Spinal cord (tissue), 10 donors: ENCODE results near the gene CUX1. TPM values are rescaled to one million over a fixed set of nuclear protein-coding genes. Genes with fewer than 3 reads are reported as not detected.

Experiments
- DNase-seq, 6 donors: peaks; one replicate each; pipeline versions ENCODE4 v3.0.0 to v3.0.0-alpha.2; 2013 to 2015; ENCODE audit warnings: low spot score in 6 of 6, low read depth in 4 of 6
- H3K27ac ChIP-seq: one replicate; pipeline ENCODE4 v1.5.1; 2013; ENCODE audit warnings: low read depth, low read length, control low read depth
- H3K27me3 ChIP-seq: one replicate; pipeline ENCODE4 v1.6.1; 2013; ENCODE audit warnings: low read length; ENCODE audit not compliant: control insufficient read depth, insufficient read depth
- H3K36me3 ChIP-seq: one replicate; pipeline ENCODE4 v1.6.1; 2013; ENCODE audit warnings: low read length; ENCODE audit not compliant: control insufficient read depth, insufficient read depth
- H3K4me1 ChIP-seq: one replicate; pipeline ENCODE4 v1.6.1; 2013; ENCODE audit warnings: low read length; ENCODE audit not compliant: control insufficient read depth, insufficient read depth
- H3K4me3 ChIP-seq: one replicate; pipeline ENCODE4 v1.5.1; 2013; ENCODE audit warnings: low read depth, low read length, control low read depth
- H3K9me3 ChIP-seq: one replicate; pipeline ENCODE4 v1.6.1; 2013; ENCODE audit warnings: low read length; ENCODE audit not compliant: control insufficient read depth, insufficient read depth
- WGBS: methylation state at CpG from one replicate; pipeline ENCODE4 v1.1.5; 2013; ENCODE audit warnings: missing lambda C conversion rate; ENCODE audit not compliant: insufficient coverage; 5-methylcytosine and 5-hydroxymethylcytosine counted together
- polyA plus RNA-seq, 2 donors: library from polyadenylated mRNA; unstranded; fragments of 120-200 nt; gene quantifications; one replicate each; pipeline ENCODE4 v1.2.1, GENCODE V29; 2013; ENCODE audit not compliant: insufficient read length in 2 of 2
- total RNA-seq, 2 donors: library from RNA; depleted of rRNA in 1 of 2; stranded (reverse); fragments of 120-200 nt in 1 of 2; fragments of >200 nt in 1 of 2; gene quantifications; one replicate each; pipeline versions ENCODE4 v1.2.3 to v1.2.4, GENCODE V29; 2013 to 2014
- donor health status: healthy.

CUX1 gene
- total and polyA plus RNA-seq, 4 donors = 45.1 to 111 (median 76.1) TPM

DNA sequence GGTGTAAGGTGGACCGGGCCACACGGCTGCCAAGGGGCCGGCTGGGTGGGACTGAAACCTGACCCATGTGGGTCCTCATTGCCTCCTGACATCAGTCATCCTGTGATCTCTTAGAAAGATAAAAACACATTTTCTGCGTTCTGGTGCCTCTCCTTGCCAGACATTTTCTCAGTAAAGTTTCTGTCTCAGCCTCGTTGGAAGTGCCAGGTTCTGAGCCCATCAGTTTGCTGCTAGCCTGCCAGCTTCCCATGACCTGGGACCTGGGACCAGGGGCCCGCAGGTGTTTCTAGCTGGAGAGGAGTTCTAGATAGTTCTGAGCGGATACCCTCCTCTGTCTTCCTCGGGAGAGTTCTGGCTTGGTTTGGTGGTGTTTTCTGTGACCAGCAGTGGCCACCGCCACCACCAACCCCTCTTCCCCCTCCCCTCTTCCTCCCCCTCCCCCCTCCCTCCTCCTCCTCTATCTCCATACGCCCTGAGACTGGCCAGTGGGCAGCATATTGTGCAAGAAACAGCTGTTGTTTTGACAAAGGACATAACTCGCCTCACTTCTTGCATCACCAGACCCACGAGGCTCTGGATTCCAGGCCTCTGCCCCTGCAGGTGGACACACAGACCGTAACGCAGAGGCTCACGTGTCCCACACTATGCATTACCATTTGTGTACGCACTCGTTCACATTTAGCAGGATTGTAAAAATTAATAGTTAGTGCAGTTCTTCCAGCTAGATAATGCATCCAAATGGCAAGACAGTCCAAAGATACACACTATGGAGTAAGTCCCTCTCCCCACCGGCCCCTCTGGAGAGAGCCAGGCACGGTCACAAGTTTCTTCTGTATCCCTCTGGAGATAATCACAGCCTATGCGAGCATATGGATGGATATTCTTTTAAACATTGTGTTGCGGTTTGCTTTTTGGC, 94.6 kb downstream of the CUX1 start:
- Histone ChIP-seq H3K9me3 (no peaks in the 10 kb centered on the region), H3K4me1 (peaks cover 26% of the 10 kb centered on the region), H3K4me3 (no peak overlapping the region), H3K27ac (no peak overlapping the region), H3K27me3 (no peaks in the 10 kb centered on the region), H3K36me3 (peaks cover 22% of the 10 kb centered on the region)
- 66% methylated on average over 7 of the region's 21 CpGs for WGBS
- DNase-seq = no peak

DNA sequence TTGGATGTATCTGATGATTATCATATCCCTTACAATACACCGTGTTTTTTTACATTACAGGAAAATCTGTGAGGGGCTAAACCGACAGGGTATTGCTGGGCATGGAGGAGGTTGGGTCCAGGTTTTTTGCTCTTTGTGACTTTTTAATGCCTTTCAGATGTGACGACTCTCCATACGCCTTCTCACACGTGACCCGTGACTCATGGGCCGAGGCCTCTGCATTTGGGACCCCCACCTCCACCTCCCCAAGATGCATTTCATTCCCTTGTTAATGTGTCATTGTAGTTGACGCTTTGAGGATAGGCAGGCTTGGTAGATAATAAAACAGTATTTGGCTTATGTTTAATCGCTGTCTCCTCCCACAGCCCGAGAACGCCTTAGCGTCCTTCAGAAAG, 95.3 kb downstream of the CUX1 start:
- 100% methylated on average over 1 of the region's 12 CpGs for WGBS
- H3K36me3 ChIP-seq = peaks cover 24% of the 10 kb centered on the region
- H3K4me3 ChIP-seq = no peak overlapping the region
- peaks cover 26% of the 10 kb centered on the region for H3K4me1 ChIP-seq
- H3K27ac ChIP-seq = no peak overlapping the region
- no peak for DNase-seq
- H3K9me3 ChIP-seq = no peaks in the 10 kb centered on the region
- no peaks in the 10 kb centered on the region for H3K27me3 ChIP-seq

GRCh38 chr7:101913247-101913721, 95.9 kb downstream of the CUX1 start:
- Histone ChIP-seq H3K27ac (no peak overlapping the region), H3K4me1 (peaks cover 26% of the 10 kb centered on the region), H3K36me3 (peaks cover 28% of the 10 kb centered on the region), H3K4me3 (no peak overlapping the region), H3K9me3 (no peaks in the 10 kb centered on the region), H3K27me3 (no peaks in the 10 kb centered on the region)
- 71% methylated on average over 18 of the region's 24 CpGs for WGBS
- no peak for DNase-seq

GRCh38 chr7:101913851-101914250, 96.4 kb downstream of the CUX1 start:
- no peaks in the 10 kb centered on the region for H3K9me3 ChIP-seq
- H3K36me3 ChIP-seq = peaks cover 33% of the 10 kb centered on the region
- no peak overlapping the region for H3K4me3 ChIP-seq
- H3K27ac ChIP-seq = no peak overlapping the region
- DNase-seq = peak in 1 of 6 donors; percentile 94
- no peaks in the 10 kb centered on the region for H3K27me3 ChIP-seq
- peaks cover 26% of the 10 kb centered on the region for H3K4me1 ChIP-seq
- whole genome bisulfite sequencing = no CpG with 5 or more reads among the region's 7 CpGs

DNA sequence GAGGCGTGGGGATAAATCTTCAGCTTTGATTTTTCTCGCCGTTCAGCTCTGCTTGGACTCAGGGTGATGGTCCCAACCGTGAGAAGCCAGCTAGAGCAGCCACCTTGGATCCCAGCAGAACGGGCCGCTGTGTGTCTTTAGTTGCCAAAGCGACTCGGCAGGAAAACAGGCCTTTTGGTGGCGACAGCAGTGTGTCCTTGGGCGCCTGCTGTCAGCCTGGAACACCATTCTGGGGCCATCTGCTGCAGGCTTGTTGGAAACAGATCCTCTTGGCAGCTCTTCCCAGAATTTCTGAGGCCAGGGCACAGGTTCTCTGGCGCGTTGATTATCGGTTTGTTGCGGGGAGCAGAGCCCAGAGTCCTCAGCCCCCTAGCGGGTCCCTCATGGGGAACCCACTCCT, 97.6 kb downstream of the CUX1 start:
- Histone ChIP-seq H3K27me3 (no peaks in the 10 kb centered on the region), H3K4me1 (peaks cover 26% of the 10 kb centered on the region), H3K4me3 (no peak overlapping the region), H3K27ac (no peak overlapping the region), H3K9me3 (no peaks in the 10 kb centered on the region), H3K36me3 (peaks cover 43% of the 10 kb centered on the region)
- peak in 2 of 6 donors; percentile 67 to 94 for DNase-seq
- 64% methylated on average over 15 of the region's 15 CpGs for WGBS

GRCh38 chr7:101916041-101916800, 98.8 kb downstream of the CUX1 start:
- DNase-seq = no peak
- no peak overlapping the region for H3K4me3 ChIP-seq
- H3K9me3 ChIP-seq = no peaks in the 10 kb centered on the region
- peaks cover 40% of the 10 kb centered on the region for H3K36me3 ChIP-seq
- H3K4me1 ChIP-seq = peaks cover 26% of the 10 kb centered on the region
- no peaks in the 10 kb centered on the region for H3K27me3 ChIP-seq
- WGBS = 91% methylated on average over 28 of the region's 31 CpGs
- no peak overlapping the region for H3K27ac ChIP-seq

DNA sequence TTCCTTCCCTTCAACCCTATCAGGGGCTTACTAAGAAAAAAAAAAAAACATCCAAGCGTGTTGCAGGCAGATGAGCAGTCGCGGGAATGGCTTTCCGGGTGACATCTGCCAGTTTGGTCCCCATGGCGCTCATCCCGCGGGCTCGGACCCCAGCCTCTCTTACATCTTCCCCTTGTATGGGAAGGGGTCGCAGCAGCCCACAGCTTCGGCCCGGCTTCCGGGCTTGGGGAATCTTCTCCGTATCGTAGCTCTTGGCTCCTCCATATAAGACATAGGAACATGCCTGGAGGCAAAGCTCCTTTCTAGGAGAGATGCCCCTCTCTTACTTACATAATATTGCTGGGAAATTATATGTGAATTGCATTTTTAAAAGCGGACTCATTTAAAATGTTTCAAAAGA, 99.5 kb downstream of the CUX1 start:
- Histone ChIP-seq H3K27me3 (no peaks in the 10 kb centered on the region), H3K4me3 (no peak overlapping the region), H3K4me1 (peaks cover 23% of the 10 kb centered on the region), H3K27ac (no peak overlapping the region), H3K36me3 (peaks cover 36% of the 10 kb centered on the region), H3K9me3 (no peaks in the 10 kb centered on the region)
- 90% methylated on average over 13 of the region's 15 CpGs for WGBS
- DNase-seq = no peak

DNA sequence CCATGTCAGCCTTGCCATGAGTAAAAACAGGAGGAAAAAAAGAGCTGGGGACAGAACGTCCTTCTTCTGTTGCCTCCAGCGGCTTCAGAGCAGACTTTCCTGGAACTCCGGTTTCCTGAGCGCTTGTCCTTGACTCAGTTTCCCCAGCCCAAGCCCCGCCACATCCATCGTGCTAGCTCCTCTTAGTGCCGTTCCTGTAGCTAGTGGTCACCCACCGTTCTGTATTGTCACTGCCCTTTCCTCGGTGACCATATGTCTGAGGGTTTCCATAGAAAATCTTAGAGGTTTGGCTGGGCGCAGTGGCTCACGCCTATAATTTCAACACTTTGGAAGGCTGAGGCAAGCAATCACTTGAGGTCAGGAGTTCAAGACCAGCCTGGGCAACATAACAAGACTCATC, 100.1 kb downstream of the CUX1 start:
- peaks cover 36% of the 10 kb centered on the region for H3K36me3 ChIP-seq
- peaks cover 22% of the 10 kb centered on the region for H3K4me1 ChIP-seq
- H3K9me3 ChIP-seq = no peaks in the 10 kb centered on the region
- no peak overlapping the region for H3K4me3 ChIP-seq
- 95% methylated on average over 10 of the region's 11 CpGs for WGBS
- no peak overlapping the region for H3K27ac ChIP-seq
- no peak for DNase-seq
- no peaks in the 10 kb centered on the region for H3K27me3 ChIP-seq

DNA sequence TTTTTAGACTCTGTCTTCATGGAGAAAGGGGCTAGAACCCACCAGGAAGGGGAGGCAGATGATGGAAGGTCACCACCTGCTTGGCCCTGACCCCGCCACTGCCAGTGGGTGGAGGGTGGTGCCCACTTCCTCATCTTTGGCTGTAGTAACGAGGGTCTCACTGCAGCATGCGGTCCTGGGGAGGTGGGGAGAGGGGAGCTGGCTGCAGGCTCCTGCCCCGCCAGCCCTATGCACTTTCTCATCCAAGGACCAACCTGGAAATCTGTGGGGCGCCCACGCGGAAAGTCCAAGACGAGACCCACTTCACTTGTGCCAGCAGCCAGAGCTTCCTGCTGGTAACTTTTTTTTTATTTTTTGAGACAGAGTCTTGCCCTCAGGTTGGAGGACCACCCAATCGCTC, 101.0 kb downstream of the CUX1 start:
- Histone ChIP-seq H3K9me3 (no peaks in the 10 kb centered on the region), H3K4me3 (no peak overlapping the region), H3K27me3 (no peaks in the 10 kb centered on the region), H3K4me1 (peaks cover 15% of the 10 kb centered on the region), H3K27ac (no peak overlapping the region), H3K36me3 (peaks cover 36% of the 10 kb centered on the region)
- DNase-seq = no peak
- 96% methylated on average over 8 of the region's 9 CpGs for WGBS
